ENCODE data around the gene CCL22. TPM values are rescaled to one million over a fixed set of nuclear protein-coding genes. Genes with fewer than 3 reads are reported as not detected.

CCL22 gene
- polyA plus RNA-seq, 1 donor from 2014 or later = not detected

DNA sequence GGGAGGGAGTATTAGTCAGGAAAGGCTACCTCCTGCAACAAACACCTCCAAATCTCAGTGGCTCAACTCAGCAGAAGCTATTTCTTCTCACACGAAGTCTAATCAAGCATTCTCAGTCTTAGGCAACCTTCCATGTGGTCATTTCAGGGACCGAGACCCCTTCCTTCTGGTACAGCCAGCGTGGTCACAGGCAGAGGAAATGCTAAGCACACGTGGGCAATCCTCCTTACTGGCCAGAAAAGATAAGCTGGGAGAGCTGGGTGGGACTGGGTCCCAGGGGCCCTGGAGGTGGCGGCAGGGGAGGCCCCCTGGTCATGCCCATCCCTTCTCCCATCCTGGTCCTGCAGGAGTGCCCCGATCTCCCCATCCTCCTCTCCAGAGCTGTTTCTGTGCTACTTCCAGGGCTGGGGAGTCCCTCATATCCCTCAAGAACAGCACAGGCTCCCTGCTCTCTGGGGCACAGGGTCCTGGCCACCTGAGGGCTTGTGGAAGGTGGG lies 8.0 kb downstream of the CCL22 start:
- no peak overlapping the region for H3K4me3 ChIP-seq (ENCODE audit: low read length)
- H4K20me1 ChIP-seq (ENCODE audit: insufficient read depth) = no peaks in the 10 kb centered on the region
- no peak overlapping the region for H3K4me2 ChIP-seq (ENCODE audit: low read length)
- H3K27ac ChIP-seq (ENCODE audit: low read length) = no peak overlapping the region
- no peaks in the 10 kb centered on the region for H3K36me3 ChIP-seq (ENCODE audit: insufficient read depth, low read length)
- no peak for TF ChIP-seq TAF1 (IDR thresholded peaks at IDR 0.05; ENCODE audit: low read depth)
- TF ChIP-seq, protein P1, sequence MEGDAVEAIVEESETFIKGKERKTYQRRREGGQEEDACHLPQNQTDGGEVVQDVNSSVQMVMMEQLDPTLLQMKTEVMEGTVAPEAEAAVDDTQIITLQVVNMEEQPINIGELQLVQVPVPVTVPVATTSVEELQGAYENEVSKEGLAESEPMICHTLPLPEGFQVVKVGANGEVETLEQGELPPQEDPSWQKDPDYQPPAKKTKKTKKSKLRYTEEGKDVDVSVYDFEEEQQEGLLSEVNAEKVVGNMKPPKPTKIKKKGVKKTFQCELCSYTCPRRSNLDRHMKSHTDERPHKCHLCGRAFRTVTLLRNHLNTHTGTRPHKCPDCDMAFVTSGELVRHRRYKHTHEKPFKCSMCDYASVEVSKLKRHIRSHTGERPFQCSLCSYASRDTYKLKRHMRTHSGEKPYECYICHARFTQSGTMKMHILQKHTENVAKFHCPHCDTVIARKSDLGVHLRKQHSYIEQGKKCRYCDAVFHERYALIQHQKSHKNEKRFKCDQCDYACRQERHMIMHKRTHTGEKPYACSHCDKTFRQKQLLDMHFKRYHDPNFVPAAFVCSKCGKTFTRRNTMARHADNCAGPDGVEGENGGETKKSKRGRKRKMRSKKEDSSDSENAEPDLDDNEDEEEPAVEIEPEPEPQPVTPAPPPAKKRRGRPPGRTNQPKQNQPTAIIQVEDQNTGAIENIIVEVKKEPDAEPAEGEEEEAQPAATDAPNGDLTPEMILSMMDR (IDR thresholded peaks at IDR 0.05; ENCODE audit: poor library complexity, severe bottlenecking) = no peak
- TF ChIP-seq MXI1 (conservative IDR thresholded peaks at IDR 0.05; ENCODE audit: poor library complexity, severe bottlenecking) = no peak
- no peak for TF ChIP-seq POLR2AphosphoS5 (IDR thresholded peaks at IDR 0.05)
- TF ChIP-seq EP300 (conservative IDR thresholded peaks at IDR 0.05; ENCODE audit: poor library complexity, severe bottlenecking) = no peak
- TF ChIP-seq, protein P2, sequence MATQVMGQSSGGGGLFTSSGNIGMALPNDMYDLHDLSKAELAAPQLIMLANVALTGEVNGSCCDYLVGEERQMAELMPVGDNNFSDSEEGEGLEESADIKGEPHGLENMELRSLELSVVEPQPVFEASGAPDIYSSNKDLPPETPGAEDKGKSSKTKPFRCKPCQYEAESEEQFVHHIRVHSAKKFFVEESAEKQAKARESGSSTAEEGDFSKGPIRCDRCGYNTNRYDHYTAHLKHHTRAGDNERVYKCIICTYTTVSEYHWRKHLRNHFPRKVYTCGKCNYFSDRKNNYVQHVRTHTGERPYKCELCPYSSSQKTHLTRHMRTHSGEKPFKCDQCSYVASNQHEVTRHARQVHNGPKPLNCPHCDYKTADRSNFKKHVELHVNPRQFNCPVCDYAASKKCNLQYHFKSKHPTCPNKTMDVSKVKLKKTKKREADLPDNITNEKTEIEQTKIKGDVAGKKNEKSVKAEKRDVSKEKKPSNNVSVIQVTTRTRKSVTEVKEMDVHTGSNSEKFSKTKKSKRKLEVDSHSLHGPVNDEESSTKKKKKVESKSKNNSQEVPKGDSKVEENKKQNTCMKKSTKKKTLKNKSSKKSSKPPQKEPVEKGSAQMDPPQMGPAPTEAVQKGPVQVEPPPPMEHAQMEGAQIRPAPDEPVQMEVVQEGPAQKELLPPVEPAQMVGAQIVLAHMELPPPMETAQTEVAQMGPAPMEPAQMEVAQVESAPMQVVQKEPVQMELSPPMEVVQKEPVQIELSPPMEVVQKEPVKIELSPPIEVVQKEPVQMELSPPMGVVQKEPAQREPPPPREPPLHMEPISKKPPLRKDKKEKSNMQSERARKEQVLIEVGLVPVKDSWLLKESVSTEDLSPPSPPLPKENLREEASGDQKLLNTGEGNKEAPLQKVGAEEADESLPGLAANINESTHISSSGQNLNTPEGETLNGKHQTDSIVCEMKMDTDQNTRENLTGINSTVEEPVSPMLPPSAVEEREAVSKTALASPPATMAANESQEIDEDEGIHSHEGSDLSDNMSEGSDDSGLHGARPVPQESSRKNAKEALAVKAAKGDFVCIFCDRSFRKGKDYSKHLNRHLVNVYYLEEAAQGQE (IDR thresholded peaks at IDR 0.05; ENCODE audit: borderline replicate concordance) = no peak
- TF ChIP-seq RAD21 (conservative IDR thresholded peaks at IDR 0.05) = no peak
- no peak for TF ChIP-seq EZH2 (IDR thresholded peaks at IDR 0.05; ENCODE audit: borderline replicate concordance, insufficient read depth, low read length, poor library complexity, severe bottlenecking)
- TF ChIP-seq SMC3 (conservative IDR thresholded peaks at IDR 0.05; ENCODE audit: poor library complexity) = no peak
- H3K9me3 ChIP-seq (ENCODE audit: low read length) = no peaks in the 10 kb centered on the region
- H3K9me2 ChIP-seq (ENCODE audit: insufficient read depth, low read length) = no peaks in the 10 kb centered on the region
- no peak overlapping the region for H2AFZ ChIP-seq (ENCODE audit: low read depth, low read length)
- H3F3A ChIP-seq (ENCODE audit: insufficient read depth, low read length, poor library complexity, severe bottlenecking) = no peaks in the 10 kb centered on the region
- H3K79me2 ChIP-seq (replicated peaks; ENCODE audit: insufficient read depth, low read length) = no peaks in the 10 kb centered on the region
- H3K9ac ChIP-seq (ENCODE audit: low read length) = no peak overlapping the region
- H3K27me3 ChIP-seq (ENCODE audit: insufficient read depth, low read depth, low read length) = no peaks in the 10 kb centered on the region

DNA sequence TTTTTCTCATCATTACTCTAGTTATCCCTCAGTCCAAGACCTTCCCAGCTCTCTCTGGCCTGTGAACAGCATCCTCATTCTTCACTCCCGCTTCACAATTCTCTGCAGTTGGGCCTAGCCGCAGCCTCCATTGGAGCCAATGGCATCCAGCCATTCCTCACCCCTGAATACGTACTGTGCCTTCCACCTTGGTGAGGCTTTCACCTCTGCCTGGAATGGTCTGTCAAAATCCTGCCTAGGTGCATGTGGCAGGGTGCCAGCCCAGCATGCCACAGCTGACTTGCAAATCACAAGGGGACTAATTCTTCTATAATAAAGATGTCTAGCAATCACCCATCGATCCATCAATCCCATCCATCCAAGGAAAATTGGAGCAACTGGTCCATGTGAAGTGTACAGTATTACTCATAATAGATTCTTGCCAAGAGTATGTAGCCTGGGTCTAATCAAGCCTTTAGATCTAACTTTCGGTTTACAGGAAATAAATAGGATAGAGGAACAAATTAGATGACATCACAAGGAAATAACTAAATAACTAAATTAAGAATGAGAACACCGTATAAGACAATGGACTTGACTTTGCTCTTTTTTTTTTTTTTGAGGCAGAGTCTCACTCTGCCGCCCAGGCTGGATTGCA lies 8.7 kb downstream of the CCL22 start:
- Histone ChIP-seq H3K36me3 (ENCODE audit: insufficient read depth, low read length) (no peaks in the 10 kb centered on the region), H3F3A (ENCODE audit: insufficient read depth, low read length, poor library complexity, severe bottlenecking) (no peaks in the 10 kb centered on the region), H4K20me1 (ENCODE audit: insufficient read depth) (no peaks in the 10 kb centered on the region)

More for the DNA sequence above, 8.7 kb downstream of the CCL22 start:
- TF ChIP-seq TAF1 (IDR thresholded peaks at IDR 0.05; ENCODE audit: low read depth) (no peak), RAD21 (conservative IDR thresholded peaks at IDR 0.05) (no peak), EP300 (conservative IDR thresholded peaks at IDR 0.05; ENCODE audit: poor library complexity, severe bottlenecking) (no peak)
- Histone ChIP-seq H3K79me2 (replicated peaks; ENCODE audit: insufficient read depth, low read length) (no peaks in the 10 kb centered on the region), H3K27ac (ENCODE audit: low read length) (no peak overlapping the region), H3K27me3 (ENCODE audit: insufficient read depth, low read depth, low read length) (no peaks in the 10 kb centered on the region), H3K9me3 (ENCODE audit: low read length) (no peaks in the 10 kb centered on the region), H3K9me2 (ENCODE audit: insufficient read depth, low read length) (no peaks in the 10 kb centered on the region), H3K9ac (ENCODE audit: low read length) (no peak overlapping the region), H2AFZ (ENCODE audit: low read depth, low read length) (no peak overlapping the region), H3K4me2 (ENCODE audit: low read length) (no peak overlapping the region), H3K4me3 (ENCODE audit: low read length) (no peak overlapping the region)
